Osteoblast (primary cell): ENCODE data around the gene FAAH. TPM values are rescaled to one million over a fixed set of nuclear protein-coding genes. Genes with fewer than 3 reads are reported as not detected.

Source experiments
- DNase-seq: peaks from one replicate; pipeline ENCODE4 v3.0.0; 2011; ENCODE audit warnings: low spot score, mixed read lengths; ENCODE audit not compliant: insufficient read length; ENCODE audit errors: missing footprints
- H2AFZ ChIP-seq: 2 replicates; pipeline ENCODE4 v1.6.0; 2011; ENCODE audit warnings: mild to moderate bottlenecking, low read length
- H3K27ac ChIP-seq: 2 replicates; pipeline ENCODE4 v1.5.1; 2011; ENCODE audit warnings: mild to moderate bottlenecking, low read depth, low read length, moderate library complexity
- H3K27me3 ChIP-seq: 2 replicates; pipeline ENCODE4 v1.6.0; 2012; ENCODE audit warnings: mild to moderate bottlenecking, control low read depth, inconsistent platforms, low read length, moderate library complexity; ENCODE audit not compliant: insufficient read depth
- H3K36me3 ChIP-seq: 2 replicates; pipeline ENCODE4 v1.5.1; 2011; ENCODE audit warnings: mild to moderate bottlenecking, low read length, control low read depth, moderate library complexity; ENCODE audit not compliant: insufficient read depth
- H3K4me1 ChIP-seq: 2 replicates; pipeline ENCODE4 v1.5.1; 2011; ENCODE audit warnings: mild to moderate bottlenecking, low read length, control low read depth, moderate library complexity; ENCODE audit not compliant: insufficient read depth
- H3K4me2 ChIP-seq: 2 replicates; pipeline ENCODE4 v1.6.0; 2011; ENCODE audit warnings: mild to moderate bottlenecking, low read length; ENCODE audit not compliant: insufficient read depth
- H3K4me3 ChIP-seq: fragments of 200-600 bp; sonication (generic); 3 replicates; pipeline ENCODE4 v1.5.1; 2012; ENCODE audit warnings: mild to moderate bottlenecking, low read length, inconsistent platforms; ENCODE audit not compliant: insufficient read depth
- H3K79me2 ChIP-seq: 2 replicates; pipeline ENCODE4 v1.6.0; 2012; ENCODE audit warnings: mild to moderate bottlenecking, low read length, control low read depth, inconsistent platforms; ENCODE audit not compliant: insufficient read depth
- H3K9me3 ChIP-seq: 2 replicates; pipeline ENCODE4 v1.5.1; 2011; ENCODE audit warnings: low read depth, low read length, control low read depth
- H4K20me1 ChIP-seq: 2 replicates; pipeline ENCODE4 v1.6.0; 2012; ENCODE audit warnings: mild to moderate bottlenecking, low read length, control low read depth; ENCODE audit not compliant: insufficient read depth
- CTCF ChIP-seq: IDR thresholded peaks from 2 replicates; pipeline ENCODE4 v1.5.1; 2011; ENCODE audit warnings: mild to moderate bottlenecking, low read depth, low read length, moderate library complexity; ENCODE audit errors: extremely low read depth
- total RNA-seq: library from RNA; depleted of rRNA; stranded (reverse); fragments of >200 nt; gene quantifications from 2 replicates; pipeline ENCODE4 v1.2.3, GENCODE V29; 2012

The FAAH gene
- total RNA-seq, 1 donor = 4.0 TPM

- TF ChIP-seq CTCF = no peak
- Histone ChIP-seq H2AFZ (no peak overlapping the region), H3K27me3 (peaks cover 18% of the 10 kb centered on the region), H3K36me3 (no peaks in the 10 kb centered on the region), H3K27ac (no peak overlapping the region), H3K9me3 (no peaks in the 10 kb centered on the region), H4K20me1 (no peaks in the 10 kb centered on the region), H3K79me2 (no peaks in the 10 kb centered on the region), H3K4me1 (no peaks in the 10 kb centered on the region), H3K4me2 (no peak overlapping the region), H3K4me3 (no peak overlapping the region)
- DNase-seq = peak; percentile 25
Observed at GRCh38 chr1:46421739-46422138, 27.6 kb downstream of the FAAH start.

GRCh38 chr1:46422261-46422871 lies 28.2 kb downstream of the FAAH start:
- Histone ChIP-seq H3K4me2 (no peak overlapping the region), H4K20me1 (no peaks in the 10 kb centered on the region), H3K9me3 (no peaks in the 10 kb centered on the region), H3K79me2 (no peaks in the 10 kb centered on the region), H3K4me3 (no peak overlapping the region), H2AFZ (no peak overlapping the region), H3K27ac (no peak overlapping the region), H3K27me3 (peaks cover 18% of the 10 kb centered on the region), H3K4me1 (no peaks in the 10 kb centered on the region), H3K36me3 (no peaks in the 10 kb centered on the region)
- DNase-seq = peak; percentile 54
- TF ChIP-seq CTCF = no peak

GRCh38 chr1:46423574-46424240 lies 29.6 kb downstream of the FAAH start:
- Histone ChIP-seq H3K9me3 (no peaks in the 10 kb centered on the region), H3K79me2 (no peaks in the 10 kb centered on the region), H3K36me3 (no peaks in the 10 kb centered on the region), H3K4me1 (no peaks in the 10 kb centered on the region), H3K27me3 (peaks cover 18% of the 10 kb centered on the region), H4K20me1 (no peaks in the 10 kb centered on the region), H2AFZ (no peak overlapping the region), H3K4me3 (no peak overlapping the region), H3K27ac (no peak overlapping the region), H3K4me2 (no peak overlapping the region)
- TF ChIP-seq CTCF = no peak
- DNase-seq = peak; percentile 65

- DNase-seq = peak; percentile 50
- no peaks in the 10 kb centered on the region for H4K20me1 ChIP-seq
- H3K4me3 ChIP-seq = no peak overlapping the region
- H3K27ac ChIP-seq = no peak overlapping the region
- H3K4me1 ChIP-seq = no peaks in the 10 kb centered on the region
- H3K79me2 ChIP-seq = no peaks in the 10 kb centered on the region
- H3K9me3 ChIP-seq = no peaks in the 10 kb centered on the region
- peaks cover 17% of the 10 kb centered on the region for H3K27me3 ChIP-seq
- TF ChIP-seq CTCF = no peak
- H2AFZ ChIP-seq = no peak overlapping the region
- no peak overlapping the region for H3K4me2 ChIP-seq
- no peaks in the 10 kb centered on the region for H3K36me3 ChIP-seq
Observed at GRCh38 chr1:46424730-46425129, 30.6 kb downstream of the FAAH start.
